H1 (cell line): Measurements from ENCODE around the gene CADM2. TPM values are rescaled to one million over a fixed set of nuclear protein-coding genes. Genes with fewer than 3 reads are reported as not detected.

Experiments used
- CTCF ChIA-PET: fragments of 300-600 bp; sonication (Branson Sonifier 250); formaldehyde crosslinking; loops from one replicate; lab custom pipeline; 2021; ENCODE audit not compliant: partially characterized antibody; lab: Charles Lee
- POLR2A ChIA-PET: fragments of 300-600 bp; sonication (Branson Sonifier 250); formaldehyde crosslinking; loops from one replicate; lab custom pipeline; 2021; ENCODE audit warnings: inconsistent platforms; ENCODE audit not compliant: partially characterized antibody; lab: Charles Lee
- DNase-seq, 2 experiments: peaks; one replicate each; pipeline versions ENCODE4 v3.0.0 to v3.0.0-alpha.2; 2010 to 2022; ENCODE audit warnings: low spot score in 2 of 2, low read depth in 1 of 2, mixed read lengths in 1 of 2
- FAIRE-seq: peaks from 2 replicates; lab custom pipeline; 2011; peaks lifted over from hg19 to GRCh38; lab: Jason Lieb, UNC
- H2AFZ ChIP-seq: 2 replicates; pipeline ENCODE4 v1.8.1; 2012; ENCODE audit warnings: low read length, inconsistent platforms
- H2AK5ac ChIP-seq: 2 replicates; pipeline ENCODE4 v1.6.1; 2013; ENCODE audit warnings: low read depth, low read length
- H2BK120ac ChIP-seq: replicated peaks from 2 replicates; pipeline ENCODE3; 2013; ENCODE audit warnings: low read depth, low read length, inconsistent platforms
- H2BK12ac ChIP-seq: 2 replicates; pipeline ENCODE4 v1.6.1; 2013; ENCODE audit warnings: low read depth, low read length
- H2BK15ac ChIP-seq: 2 replicates; pipeline ENCODE4 v1.6.1; 2013; ENCODE audit warnings: low read length
- H2BK20ac ChIP-seq: 2 replicates; pipeline ENCODE4 v1.6.1; 2013; ENCODE audit warnings: low read length
- H2BK5ac ChIP-seq: 2 replicates; pipeline ENCODE4 v1.6.1; 2013; ENCODE audit warnings: low read depth, low read length
- H3K14ac ChIP-seq: 2 replicates; pipeline ENCODE4 v1.6.1; 2013; ENCODE audit warnings: inconsistent platforms; ENCODE audit not compliant: insufficient read length
- H3K18ac ChIP-seq: 2 replicates; pipeline ENCODE4 v1.6.1; 2013; ENCODE audit warnings: low read length; ENCODE audit errors: extremely low read depth
- H3K23ac ChIP-seq: 2 replicates; pipeline ENCODE4 v1.6.1; 2013; ENCODE audit warnings: inconsistent platforms; ENCODE audit not compliant: insufficient read length
- H3K23me2 ChIP-seq: 2 replicates; pipeline ENCODE4 v1.6.1; 2013; ENCODE audit warnings: low read depth, low read length
- H3K27ac ChIP-seq: 2 replicates; pipeline ENCODE4 v1.6.1; 2011; ENCODE audit warnings: low read depth, low read length, inconsistent platforms
- H3K27me3 ChIP-seq, 4 experiments: replicated peaks in 1 of 4; 1 replicate in 1 of 4; 2 replicates in 3 of 4; pipeline versions ENCODE4 v1.6.1 to v1.8.1; 2011 to 2013; ENCODE audit warnings: low read length in 3 of 4, mild to moderate bottlenecking in 3 of 4, inconsistent platforms in 2 of 4, mixed read lengths in 2 of 4, moderate library complexity in 1 of 4; ENCODE audit not compliant: control insufficient read depth in 3 of 4, insufficient read depth in 3 of 4; ENCODE audit errors: extremely low read depth in 1 of 4
- H3K36me3 ChIP-seq, 4 experiments: 2 replicates each; pipeline versions ENCODE4 v1.6.1 to v1.8.1; 2011 to 2013; ENCODE audit warnings: mild to moderate bottlenecking in 4 of 4, low read length in 3 of 4, moderate library complexity in 2 of 4, control low read depth in 1 of 4, inconsistent platforms in 1 of 4; ENCODE audit not compliant: insufficient read depth in 4 of 4, control insufficient read depth in 2 of 4
- H3K4ac ChIP-seq: replicated peaks from 2 replicates; pipeline ENCODE3; 2013; ENCODE audit warnings: low read length, low read depth, mixed read lengths, inconsistent platforms; ENCODE audit not compliant: insufficient read length
- H3K4me1 ChIP-seq, 4 experiments: replicated peaks in 1 of 4; 1 replicate in 1 of 4; 2 replicates in 3 of 4; pipeline versions ENCODE4 v1.6.1 to v1.8.1; 2011 to 2013; ENCODE audit warnings: low read length in 3 of 4, inconsistent platforms in 2 of 4, mixed read lengths in 1 of 4; ENCODE audit not compliant: insufficient read depth in 4 of 4, control insufficient read depth in 3 of 4
- H3K4me2 ChIP-seq, 2 experiments: 2 replicates each; pipeline versions ENCODE4 v1.6.1 to v1.8.1; 2011 to 2013; ENCODE audit warnings: low read depth in 2 of 2, low read length in 2 of 2, control low read depth in 1 of 2, inconsistent platforms in 1 of 2, mild to moderate bottlenecking in 1 of 2; ENCODE audit not compliant: insufficient read depth in 1 of 2
- H3K4me3 ChIP-seq, 4 experiments: fragments of 200-600, 300-600 bp in 1 of 4; sonication (generic), shearing (Covaris generic), sonication (Bioruptor Twin) in 1 of 4; 2 replicates each; pipeline versions ENCODE4 v1.5.1 to v1.8.1; 2011 to 2016; ENCODE audit warnings: low read length in 4 of 4, low read depth in 3 of 4, control low read depth in 2 of 4, inconsistent platforms in 2 of 4, mild to moderate bottlenecking in 2 of 4, mixed read lengths in 1 of 4, moderate library complexity in 1 of 4; ENCODE audit not compliant: insufficient read depth in 2 of 4; ENCODE audit errors: extremely low read depth in 1 of 4
- H3K56ac ChIP-seq: replicated peaks from 2 replicates; pipeline ENCODE3; 2013; ENCODE audit warnings: low read depth, mild to moderate bottlenecking, mixed read lengths, low read length, inconsistent platforms; ENCODE audit not compliant: insufficient read length
- H3K79me1 ChIP-seq: 2 replicates; pipeline ENCODE4 v1.6.1; 2013; ENCODE audit warnings: low read depth, low read length, control low read depth
- H3K79me2 ChIP-seq, 2 experiments: 2 replicates each; pipeline versions ENCODE4 v1.6.1 to v1.8.1; 2012 to 2013; ENCODE audit warnings: low read length in 2 of 2, mild to moderate bottlenecking in 2 of 2, inconsistent platforms in 1 of 2; ENCODE audit not compliant: insufficient read depth in 2 of 2, control insufficient read depth in 1 of 2
- H3K9ac ChIP-seq, 4 experiments: replicated peaks in 1 of 4; 1 replicate in 1 of 4; 2 replicates in 3 of 4; pipeline versions ENCODE4 v1.6.1 to v1.8.1; 2011 to 2013; ENCODE audit warnings: low read depth in 3 of 4, low read length in 3 of 4, control low read depth in 2 of 4, mild to moderate bottlenecking in 2 of 4, moderate library complexity in 2 of 4, inconsistent platforms in 1 of 4; ENCODE audit errors: extremely low read depth in 1 of 4
- H3K9me3 ChIP-seq, 2 experiments: 2 replicates each; pipeline versions ENCODE4 v1.6.1 to v1.8.1; 2012 to 2013; ENCODE audit warnings: mild to moderate bottlenecking in 2 of 2, moderate library complexity in 2 of 2, control low read depth in 1 of 2, inconsistent platforms in 1 of 2, low read depth in 1 of 2, low read length in 1 of 2, mixed read lengths in 1 of 2; ENCODE audit not compliant: insufficient read depth in 2 of 2
- H4K20me1 ChIP-seq, 2 experiments: replicated peaks in 1 of 2; 2 replicates each; pipeline versions ENCODE3 to v1.8.1; 2011 to 2013; ENCODE audit warnings: inconsistent platforms in 2 of 2, low read length in 2 of 2, mild to moderate bottlenecking in 1 of 2; ENCODE audit not compliant: insufficient read depth in 2 of 2, control insufficient read depth in 1 of 2
- H4K5ac ChIP-seq: 2 replicates; pipeline ENCODE4 v1.6.1; 2013; ENCODE audit warnings: low read length, low read depth, mixed read lengths, inconsistent platforms; ENCODE audit not compliant: insufficient read length
- H4K8ac ChIP-seq: 2 replicates; pipeline ENCODE4 v1.8.0; 2013; ENCODE audit warnings: mild to moderate bottlenecking, moderate library complexity, low read length, inconsistent platforms; ENCODE audit not compliant: insufficient read depth; ENCODE audit errors: extremely low read depth
- H4K91ac ChIP-seq: replicated peaks from 2 replicates; pipeline ENCODE3; 2013; ENCODE audit warnings: low read length, mixed read lengths, inconsistent platforms; ENCODE audit not compliant: insufficient read length
- BCL11A ChIP-seq, 2 experiments: IDR thresholded peaks; one replicate each; pipeline ENCODE4 v1.6.1; 2011; ENCODE audit warnings: low read depth in 2 of 2, low read length in 2 of 2, mild to moderate bottlenecking in 2 of 2
- CBX8 ChIP-seq: fragments of 300-800, 300-1000 bp; sonication (generic); IDR thresholded peaks from 2 replicates; pipeline ENCODE4 v1.7.1; 2016; ENCODE audit warnings: low read depth, low read length, borderline replicate concordance
- HDAC6 ChIP-seq: IDR thresholded peaks from one replicate; pipeline ENCODE4 v1.7.1; 2012; ENCODE audit warnings: low read depth, mild to moderate bottlenecking, inconsistent platforms, low read length, moderate library complexity
- JUN ChIP-seq: IDR thresholded peaks from 2 replicates; pipeline ENCODE4 v1.6.1; 2011; ENCODE audit warnings: low read depth, mild to moderate bottlenecking, improper control_type of control experiment, low read length
- KDM4A ChIP-seq: IDR thresholded peaks from one replicate; pipeline ENCODE4 v1.7.1; 2012; ENCODE audit warnings: low read depth, mild to moderate bottlenecking, moderate library complexity, low read length, inconsistent platforms; ENCODE audit not compliant: severe bottlenecking
- KDM5A ChIP-seq: fragments of 200-600 bp; IDR thresholded peaks from 2 replicates; pipeline ENCODE4 v1.7.1; 2012; ENCODE audit warnings: mild to moderate bottlenecking, low read length, inconsistent platforms, mixed read lengths
- PHF8 ChIP-seq: fragments of 200-600 bp; sonication (generic); conservative IDR thresholded peaks from 2 replicates; pipeline ENCODE4 v1.7.1; 2012; ENCODE audit warnings: low read depth, mild to moderate bottlenecking, inconsistent platforms, low read length, moderate library complexity
- RAD21 ChIP-seq, 2 experiments: IDR thresholded peaks in 1 of 2; conservative IDR thresholded peaks in 1 of 2; 2 replicates each; pipeline ENCODE4 v1.6.1; 2011; ENCODE audit warnings: low read depth in 2 of 2, low read length in 2 of 2, improper control_type of control experiment in 1 of 2, inconsistent platforms in 1 of 2, mild to moderate bottlenecking in 1 of 2, moderate library complexity in 1 of 2
- RBBP5 ChIP-seq: IDR thresholded peaks from 2 replicates; pipeline ENCODE4 v1.7.1; 2012; ENCODE audit warnings: low read depth, mild to moderate bottlenecking, inconsistent platforms, low read length, moderate library complexity, borderline replicate concordance
- RXRA ChIP-seq: IDR thresholded peaks from 2 replicates; pipeline ENCODE4 v1.6.1; 2011; ENCODE audit warnings: low read depth, mild to moderate bottlenecking, low read length, moderate library complexity; ENCODE audit not compliant: insufficient read depth
- SIX5 ChIP-seq: IDR thresholded peaks from 2 replicates; pipeline ENCODE4 v1.6.1; 2011; ENCODE audit warnings: mild to moderate bottlenecking, low read depth, low read length
- SP1 ChIP-seq: IDR thresholded peaks from 2 replicates; pipeline ENCODE4 v1.6.1; 2011; ENCODE audit warnings: low read depth, low read length
- SP2 ChIP-seq: IDR thresholded peaks from 2 replicates; pipeline ENCODE4 v1.6.1; 2012; ENCODE audit warnings: mild to moderate bottlenecking, low read length, inconsistent platforms
- WGBS, 2 experiments: shearing (Covaris generic) in 1 of 2; methylation state at CpG; one replicate each; pipeline versions ENCODE4 v1.1.6 to v1.1.7; 2013 to 2015; ENCODE audit warnings: low lambda C conversion rate in 2 of 2, mixed read lengths in 2 of 2, inconsistent platforms in 1 of 2, low coverage in 1 of 2, missing lambda C conversion rate in 1 of 2; ENCODE audit not compliant: insufficient replicate concordance in 2 of 2, insufficient coverage in 1 of 2, insufficient read length in 1 of 2; ENCODE audit errors: extremely low coverage in 1 of 2, missing lambda C conversion rate in 1 of 2; 5-methylcytosine and 5-hydroxymethylcytosine counted together
- polyA plus RNA-seq, 7 experiments: library from polyadenylated mRNA; depleted of rRNA in 3 of 7; stranded (reverse) in 5 of 7; unstranded in 2 of 7; fragments of >200 nt in 5 of 7; fragments of 200-250 nt in 2 of 7; gene quantifications; 1 replicate in 5 of 7; 2 replicates in 1 of 7; 4 replicates in 1 of 7; pipeline versions ENCODE4 v1.2.1 to v1.2.3, GENCODE V29; 2011 to 2013; ENCODE audit warnings: missing spikeins in 2 of 7, mixed read lengths in 2 of 7
- total RNA-seq: library from RNA; stranded (reverse); fragmentation: NEBNext Ultra II Directional; extraction: Animal tissue kit (Norgen Biotek cat#: 25700); gene quantifications from 2 replicates; pipeline ENCODE4 v1.2.1, GENCODE V29; 2021
- TF ChIP-seq, protein P1 (sequence below): IDR thresholded peaks from 2 replicates; pipeline ENCODE4 v1.6.1; 2011; ENCODE audit warnings: low read length, improper control_type of control experiment

CADM2 gene
- total and polyA plus RNA-seq, 2 of the 8 experiments (the other 6 are each of a cell fraction or from before 2014, with no cell fraction given): 14.9 to 20.9 TPM

DNA sequence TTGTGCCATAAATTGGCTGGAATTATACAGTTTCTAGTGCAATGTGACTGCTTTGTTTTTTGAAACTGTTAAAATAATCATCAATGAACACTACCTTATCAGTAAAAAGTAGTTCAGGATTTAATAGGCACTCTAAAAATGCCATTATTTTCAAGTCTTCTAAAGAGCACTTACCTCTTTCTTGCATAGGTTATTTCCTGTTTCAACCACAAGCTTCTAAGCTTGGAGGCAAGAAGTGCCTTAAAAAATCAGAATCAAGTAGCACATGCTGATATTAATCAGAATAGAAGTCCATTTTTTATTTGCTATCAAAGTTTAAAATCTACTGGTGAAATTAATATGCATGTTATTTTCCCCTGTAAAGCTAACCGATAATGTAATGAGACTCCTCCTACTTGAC, 991.6 kb downstream of the CADM2 start:
- FAIRE-seq (no peak), DNase-seq (no peak)
- H4K91ac ChIP-seq: no peak overlapping the region
- H3K56ac ChIP-seq: no peak overlapping the region
- H4K20me1 ChIP-seq: no peaks in the 10 kb centered on the region
- H4K5ac ChIP-seq: no peak overlapping the region
- no peaks in the 10 kb centered on the region for H3K79me1 ChIP-seq
- WGBS, 2 experiments: 90% methylated on average over 1 of the region's 1 CpG; no CpG with 5 or more reads in 1 of the 2 experiments
- no peak overlapping the region for H2BK120ac ChIP-seq
- no peaks in the 10 kb centered on the region for H3K9me3 ChIP-seq
- H3K14ac ChIP-seq: no peak overlapping the region
- no peak overlapping the region for H3K4ac ChIP-seq
- no peak overlapping the region for H3K18ac ChIP-seq
- H2BK15ac ChIP-seq: no peak overlapping the region
- no peak overlapping the region for H3K4me3 ChIP-seq
- H3K79me2 ChIP-seq: no peaks in the 10 kb centered on the region
- no peak overlapping the region for H2BK5ac ChIP-seq
- H3K4me1 ChIP-seq: no peaks in the 10 kb centered on the region
- no peak overlapping the region for H4K8ac ChIP-seq
- no peaks in the 10 kb centered on the region for H3K27me3 ChIP-seq
- POLR2A ChIA-PET: no interaction called here
- no peak overlapping the region for H3K23ac ChIP-seq
- no peak overlapping the region for H2BK12ac ChIP-seq
- no peak overlapping the region for H2BK20ac ChIP-seq
- H3K27ac ChIP-seq: no peak overlapping the region
- CTCF ChIA-PET: no interaction called here
- no peak overlapping the region for H3K9ac ChIP-seq
- H3K4me2 ChIP-seq: no peak overlapping the region
- no peaks in the 10 kb centered on the region for H3K36me3 ChIP-seq
- no peak overlapping the region for H2AFZ ChIP-seq
- H3K23me2 ChIP-seq: no peaks in the 10 kb centered on the region
- no peak overlapping the region for H2AK5ac ChIP-seq
- no peak for TF ChIP-seq RBBP5
- no peak for TF ChIP-seq SP2
- no peak for TF ChIP-seq BCL11A (IDR thresholded peaks at IDR 0.05; ENCODE audit: low read depth in 2 of 2, low read length in 2 of 2)
- no peak for TF ChIP-seq JUN
- no peak for TF ChIP-seq SIX5
- TF ChIP-seq PHF8: no peak
- TF ChIP-seq RAD21 (IDR thresholded peaks at IDR 0.05 in 1 of 2, conservative IDR thresholded peaks at IDR 0.05 in 1 of 2; ENCODE audit: low read depth in 2 of 2, low read length in 2 of 2): no peak
- no peak for TF ChIP-seq RXRA
- no peak for TF ChIP-seq KDM4A
- no peak for TF ChIP-seq SP1
- TF ChIP-seq KDM5A: no peak
- TF ChIP-seq, protein P1, sequence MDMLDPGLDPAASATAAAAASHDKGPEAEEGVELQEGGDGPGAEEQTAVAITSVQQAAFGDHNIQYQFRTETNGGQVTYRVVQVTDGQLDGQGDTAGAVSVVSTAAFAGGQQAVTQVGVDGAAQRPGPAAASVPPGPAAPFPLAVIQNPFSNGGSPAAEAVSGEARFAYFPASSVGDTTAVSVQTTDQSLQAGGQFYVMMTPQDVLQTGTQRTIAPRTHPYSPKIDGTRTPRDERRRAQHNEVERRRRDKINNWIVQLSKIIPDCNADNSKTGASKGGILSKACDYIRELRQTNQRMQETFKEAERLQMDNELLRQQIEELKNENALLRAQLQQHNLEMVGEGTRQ: no peak
- no peak for TF ChIP-seq CBX8
- TF ChIP-seq HDAC6: no peak
